Measurements from ENCODE around the gene SOS2. TPM values are rescaled to one million over a fixed set of nuclear protein-coding genes. Genes with fewer than 3 reads are reported as not detected.
A peak's percentile ranks its signal among the peaks of the same experiment; 100 is the strongest.
"Not testable (repeated sequence)": the region's sequence is repeated elsewhere in the genome, so short reads cannot be mapped to it uniquely, and the experiment has no call there.

SOS2 gene
- total RNA-seq, 2 donors from 2014 or later = 38.2 to 41.7 TPM

DNA sequence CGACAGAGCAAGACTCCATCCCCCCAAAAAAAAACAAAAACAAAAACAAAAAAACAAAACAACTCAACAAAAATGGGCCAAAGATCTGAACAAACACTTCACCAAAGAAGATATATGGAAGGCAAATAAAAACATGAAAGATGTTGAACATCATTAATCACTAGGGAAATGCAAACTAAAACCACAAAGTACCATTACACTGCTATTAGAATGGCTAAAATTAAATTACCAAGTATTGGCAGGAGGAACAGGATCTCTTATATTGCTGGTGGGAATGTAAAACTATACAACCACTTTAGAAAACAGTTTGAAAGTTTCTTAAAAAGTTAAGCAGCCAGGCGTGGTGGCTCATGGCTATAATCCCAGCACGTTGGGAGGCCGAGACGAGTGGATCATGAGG is 12.9 kb downstream of the SOS2 start:
- Mint-ChIP-seq H3K9me3 (no peaks in the 10 kb centered on the region), H3K4me3 (no peak overlapping the region), H3K27me3 (ENCODE audit: low read depth) (no peaks in the 10 kb centered on the region), H3K27ac (peak overlapping the region; percentile 60), H3K36me3 (ENCODE audit: insufficient read depth in 2 of 2) (no peaks in the 10 kb centered on the region), H3K4me1 (ENCODE audit: low read depth) (peaks cover 27% of the 10 kb centered on the region)
- DNase-seq (no peak), ATAC-seq (replicated peaks in 1 of 2) (no peak)

DNA sequence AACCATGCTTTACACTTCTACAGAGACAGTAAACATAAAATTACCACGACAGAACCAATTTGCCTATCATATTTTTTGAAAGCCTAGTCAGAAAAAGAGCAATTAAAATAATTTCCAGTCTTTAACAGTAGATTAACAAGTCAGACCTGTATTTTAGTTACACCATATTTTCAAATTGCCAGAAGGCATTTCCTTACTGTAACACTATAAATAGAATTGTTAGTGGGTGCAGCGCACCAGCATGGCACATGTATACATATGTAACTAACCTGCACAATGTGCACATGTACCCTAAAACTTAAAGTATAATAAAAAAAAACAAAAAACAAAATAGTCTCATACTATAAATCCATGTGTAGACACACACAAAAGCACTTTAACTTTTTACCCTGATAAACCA is 16.0 kb downstream of the SOS2 start:
- no peaks in the 10 kb centered on the region for H3K9me3 Mint-ChIP-seq
- H3K4me3 Mint-ChIP-seq = no peak overlapping the region
- peaks cover 15% of the 10 kb centered on the region for H3K4me1 Mint-ChIP-seq (ENCODE audit: low read depth)
- H3K36me3 Mint-ChIP-seq (ENCODE audit: insufficient read depth in 2 of 2) = no peaks in the 10 kb centered on the region
- DNase-seq (no peak), ATAC-seq (replicated peaks in 1 of 2) (no peak)
- no peaks in the 10 kb centered on the region for H3K27me3 Mint-ChIP-seq (ENCODE audit: low read depth)
- H3K27ac Mint-ChIP-seq = no peak overlapping the region

DNA sequence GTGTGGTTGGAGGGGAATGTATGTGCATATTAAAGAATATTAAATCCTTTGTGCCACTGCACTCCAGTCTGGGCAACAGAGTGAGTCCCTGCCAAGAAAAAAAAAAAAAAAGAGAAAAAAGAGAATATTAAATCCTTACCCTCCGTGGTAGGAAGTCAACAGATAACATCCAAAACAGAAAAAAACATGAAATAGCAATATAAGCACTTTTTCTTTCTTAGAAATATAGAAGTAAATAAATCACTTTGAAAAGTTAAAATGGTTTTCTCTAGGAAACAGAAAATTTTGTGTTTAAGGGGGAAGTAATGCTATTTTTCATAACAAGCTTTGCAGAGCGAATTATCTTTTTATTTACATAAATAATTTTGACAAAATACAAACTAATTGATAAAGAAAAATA is 17.6 kb downstream of the SOS2 start:
- no peaks in the 10 kb centered on the region for H3K9me3 Mint-ChIP-seq
- peaks cover 10% of the 10 kb centered on the region for H3K4me1 Mint-ChIP-seq (ENCODE audit: low read depth)
- H3K4me3 Mint-ChIP-seq = no peak overlapping the region
- ATAC-seq (replicated peaks in 1 of 2) = no peak
- no peak for DNase-seq
- H3K27me3 Mint-ChIP-seq (ENCODE audit: low read depth) = no peaks in the 10 kb centered on the region
- no peaks in the 10 kb centered on the region for H3K36me3 Mint-ChIP-seq (ENCODE audit: insufficient read depth in 2 of 2)
- no peak overlapping the region for H3K27ac Mint-ChIP-seq

DNA sequence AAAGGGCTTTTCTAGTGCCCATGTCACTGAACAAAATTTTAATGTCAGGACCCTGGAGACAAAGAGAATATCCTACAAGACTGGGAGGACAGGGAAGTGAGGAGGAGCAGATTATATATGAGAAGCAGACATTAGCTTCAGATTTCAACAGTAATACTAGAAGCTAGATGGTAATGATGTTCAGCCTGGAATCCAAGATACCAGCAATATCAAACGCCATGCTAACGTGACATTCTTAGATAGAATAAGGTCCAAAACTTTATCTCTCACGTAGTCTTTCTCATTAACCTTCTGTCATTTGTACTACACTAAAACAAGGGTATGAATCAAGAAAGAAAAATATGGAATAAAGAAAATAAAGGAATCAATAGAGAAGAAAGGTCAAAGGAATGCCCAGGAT is 18.7 kb downstream of the SOS2 start:
- Mint-ChIP-seq H3K27me3 (ENCODE audit: low read depth) (no peaks in the 10 kb centered on the region), H3K4me1 (ENCODE audit: low read depth) (peaks cover 4% of the 10 kb centered on the region), H3K9me3 (no peaks in the 10 kb centered on the region), H3K27ac (no peak overlapping the region), H3K36me3 (ENCODE audit: insufficient read depth in 2 of 2) (no peaks in the 10 kb centered on the region), H3K4me3 (no peak overlapping the region)
- ATAC-seq (replicated peaks in 1 of 2) (no peak), DNase-seq (no peak)

DNA sequence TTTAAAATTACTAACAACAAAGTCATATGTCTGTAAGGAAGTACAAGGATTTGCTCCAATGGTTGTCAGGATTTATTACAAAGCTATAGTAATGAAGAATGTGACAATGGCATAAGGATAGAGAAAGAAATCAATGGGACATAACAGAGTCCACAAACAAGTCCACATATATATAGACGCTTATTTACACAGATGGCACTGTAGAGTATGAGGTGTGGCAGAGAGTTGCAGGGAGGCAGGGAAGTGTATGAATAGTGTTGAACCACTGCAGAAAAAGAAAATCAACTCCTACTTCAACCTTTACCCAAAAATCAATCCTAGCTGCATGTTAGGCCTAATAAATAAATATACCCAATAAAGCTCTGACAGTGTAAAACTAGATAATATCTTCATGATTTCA is 21.3 kb downstream of the SOS2 start:
- H3K27me3 Mint-ChIP-seq (ENCODE audit: low read depth) = no peaks in the 10 kb centered on the region
- no peak overlapping the region for H3K27ac Mint-ChIP-seq
- no peak overlapping the region for H3K4me3 Mint-ChIP-seq
- ATAC-seq (replicated peaks in 1 of 2) (no peak), DNase-seq (no peak)
- no peaks in the 10 kb centered on the region for H3K4me1 Mint-ChIP-seq (ENCODE audit: low read depth)
- H3K36me3 Mint-ChIP-seq (ENCODE audit: insufficient read depth in 2 of 2) = no peaks in the 10 kb centered on the region
- H3K9me3 Mint-ChIP-seq = no peaks in the 10 kb centered on the region

DNA sequence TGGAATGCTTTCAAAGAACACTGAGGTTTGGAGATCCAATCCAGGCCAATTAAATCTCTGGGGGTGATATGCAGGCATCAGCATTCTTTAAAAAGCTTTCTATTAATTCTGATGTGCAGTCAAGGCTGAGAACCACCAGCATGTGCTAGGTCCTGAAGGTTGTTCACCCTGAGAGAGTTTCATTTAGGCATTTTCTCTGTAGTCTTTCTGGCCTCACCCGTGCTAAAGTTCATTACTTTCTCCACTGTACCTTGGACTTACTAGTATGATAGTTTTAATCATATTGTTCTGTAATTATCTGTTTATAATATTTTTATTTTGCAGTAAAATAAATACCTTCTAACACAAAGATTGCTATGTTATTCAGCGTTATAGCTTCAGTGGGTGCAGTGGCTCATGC is 32.9 kb downstream of the SOS2 start:
- Mint-ChIP-seq H3K4me3 (no peak overlapping the region), H3K4me1 (ENCODE audit: low read depth) (no peaks in the 10 kb centered on the region), H3K9me3 (no peaks in the 10 kb centered on the region), H3K27ac (no peak overlapping the region), H3K36me3 (ENCODE audit: insufficient read depth in 2 of 2) (peaks cover 0 to 8% of the 10 kb centered on the region in 2 donors), H3K27me3 (ENCODE audit: low read depth) (no peaks in the 10 kb centered on the region)
- ATAC-seq (replicated peaks in 1 of 2) (no peak), DNase-seq (no peak)

DNA sequence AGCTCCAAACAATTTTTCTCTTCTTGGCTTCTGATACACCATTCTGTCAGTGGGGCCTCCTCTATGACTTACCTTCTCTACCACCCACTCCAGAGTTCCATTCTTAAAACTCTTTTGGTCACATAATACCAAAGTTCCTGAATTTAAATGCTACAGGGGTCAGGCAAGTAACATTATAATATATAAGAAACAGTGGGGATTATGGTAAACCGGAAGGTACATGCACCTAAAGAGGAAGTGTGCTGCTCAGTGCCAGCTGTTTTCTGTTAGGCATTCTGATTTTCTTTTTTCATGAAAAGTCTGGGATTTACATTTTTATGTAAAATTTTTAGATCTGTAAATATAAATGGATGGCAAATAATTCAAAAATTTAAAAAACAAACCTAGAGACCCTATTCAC is 39.9 kb downstream of the SOS2 start:
- DNase-seq (no peak), ATAC-seq (replicated peaks in 1 of 2) (no peak)
- Mint-ChIP-seq H3K36me3 (ENCODE audit: insufficient read depth in 2 of 2) (peaks cover 0 to 2% of the 10 kb centered on the region in 2 donors), H3K27ac (no peak overlapping the region), H3K4me3 (no peak overlapping the region), H3K27me3 (ENCODE audit: low read depth) (no peaks in the 10 kb centered on the region), H3K9me3 (no peaks in the 10 kb centered on the region), H3K4me1 (ENCODE audit: low read depth) (no peaks in the 10 kb centered on the region)

DNA sequence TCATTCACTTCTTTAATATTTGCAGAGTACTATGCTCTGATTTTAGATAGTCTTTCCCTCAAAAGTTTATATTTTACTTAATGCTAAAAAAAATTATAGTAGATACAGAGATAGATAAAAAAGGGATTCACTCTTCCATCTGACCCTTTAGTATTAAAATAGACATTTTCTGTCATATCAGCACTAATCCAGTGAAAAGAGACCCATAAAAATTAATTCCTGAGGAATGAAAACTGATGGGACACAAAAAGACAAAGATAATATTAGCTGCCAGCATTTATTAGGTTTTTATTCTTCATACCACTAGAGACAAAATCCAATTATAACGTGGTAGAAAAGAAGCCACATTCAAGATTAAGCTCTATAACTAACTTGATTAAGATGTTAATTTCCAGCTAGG is 45.3 kb downstream of the SOS2 start:
- DNase-seq (no peak), ATAC-seq (replicated peaks in 1 of 2) (no peak)
- Mint-ChIP-seq H3K9me3 (no peaks in the 10 kb centered on the region), H3K36me3 (ENCODE audit: insufficient read depth in 2 of 2) (peaks cover 2 to 5% of the 10 kb centered on the region in 2 donors), H3K27me3 (ENCODE audit: low read depth) (no peaks in the 10 kb centered on the region), H3K4me3 (no peak overlapping the region), H3K27ac (no peak overlapping the region), H3K4me1 (ENCODE audit: low read depth) (no peaks in the 10 kb centered on the region)

DNA sequence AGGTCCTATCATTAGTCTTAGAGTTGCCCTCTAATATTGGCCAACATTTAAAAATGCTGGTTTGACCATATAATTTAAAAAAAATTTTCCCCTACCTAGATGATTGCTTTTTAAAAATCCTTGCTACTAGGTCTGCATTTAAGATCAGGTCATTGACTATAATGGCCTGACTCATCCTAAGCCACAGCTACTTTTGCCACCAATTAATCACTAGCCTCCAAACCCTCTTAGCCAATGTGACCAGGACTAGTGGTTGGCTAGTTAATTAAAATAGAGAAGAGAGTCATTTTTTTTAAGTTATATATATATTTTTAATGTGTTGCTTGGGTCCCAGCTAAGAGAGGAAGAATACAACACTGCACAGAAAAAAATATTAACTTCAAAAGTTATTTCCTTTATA is 57.5 kb downstream of the SOS2 start:
- no peaks in the 10 kb centered on the region for H3K4me1 Mint-ChIP-seq (ENCODE audit: low read depth)
- H3K36me3 Mint-ChIP-seq (ENCODE audit: insufficient read depth in 2 of 2) = peaks cover 1 to 3% of the 10 kb centered on the region in 2 donors
- no peak overlapping the region for H3K4me3 Mint-ChIP-seq
- DNase-seq = no peak
- no peak for ATAC-seq (replicated peaks in 1 of 2)
- H3K27ac Mint-ChIP-seq = no peak overlapping the region
- no peaks in the 10 kb centered on the region for H3K27me3 Mint-ChIP-seq (ENCODE audit: low read depth)
- H3K9me3 Mint-ChIP-seq = no peaks in the 10 kb centered on the region

DNA sequence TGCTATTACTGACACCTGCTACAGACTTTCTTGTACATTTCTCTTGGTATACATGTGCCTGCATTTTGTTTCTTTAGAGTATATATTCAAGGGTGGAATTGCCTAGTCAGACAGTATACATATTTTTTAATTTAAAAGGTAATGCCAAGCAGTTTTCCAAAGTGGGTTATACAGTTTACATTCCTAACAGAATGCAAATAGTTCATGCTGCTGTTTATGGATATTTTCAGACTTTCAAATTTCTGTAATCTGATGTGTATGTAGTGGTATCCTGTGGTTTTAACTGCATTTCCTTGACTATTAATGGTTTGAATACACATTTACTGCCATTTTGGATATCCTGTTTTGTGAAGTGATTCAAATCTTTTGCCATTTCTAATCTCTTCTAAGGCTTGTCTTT is 59.5 kb downstream of the SOS2 start:
- ATAC-seq (replicated peaks in 1 of 2) = no peak
- H3K9me3 Mint-ChIP-seq = no peaks in the 10 kb centered on the region
- no peak overlapping the region for H3K27ac Mint-ChIP-seq
- peaks cover 0 to 3% of the 10 kb centered on the region in 2 donors for H3K36me3 Mint-ChIP-seq (ENCODE audit: insufficient read depth in 2 of 2)
- H3K4me3 Mint-ChIP-seq = no peak overlapping the region
- H3K4me1 Mint-ChIP-seq (ENCODE audit: low read depth) = no peaks in the 10 kb centered on the region
- no peaks in the 10 kb centered on the region for H3K27me3 Mint-ChIP-seq (ENCODE audit: low read depth)
- DNase-seq = no peak

DNA sequence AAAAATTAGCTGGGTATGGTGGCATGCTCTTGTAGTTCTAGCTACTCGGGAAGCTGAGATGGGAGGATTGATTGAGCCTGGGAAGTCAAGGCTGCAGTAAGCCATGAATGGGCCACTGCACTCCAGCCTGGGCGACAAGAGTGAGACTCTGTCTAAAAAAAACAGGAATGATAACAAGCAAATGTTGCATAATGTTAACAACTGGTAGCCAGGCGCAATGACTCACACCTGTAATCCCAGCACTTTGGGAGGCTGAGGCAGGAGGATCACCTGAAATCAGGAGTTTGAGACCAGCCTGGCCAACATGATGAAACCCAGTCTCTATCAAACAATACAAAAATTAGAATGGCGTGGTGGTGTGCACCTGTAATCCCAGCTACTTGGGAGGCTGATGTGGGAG is 64.0 kb downstream of the SOS2 start:
- not testable (repeated sequence) for DNase-seq; H3K27me3 Mint-ChIP-seq (ENCODE audit: low read depth); H3K36me3 Mint-ChIP-seq (ENCODE audit: insufficient read depth in 2 of 2); H3K4me1 Mint-ChIP-seq (ENCODE audit: low read depth); H3K4me3 Mint-ChIP-seq; H3K9me3 Mint-ChIP-seq; ATAC-seq (replicated peaks in 1 of 2)
- H3K27ac Mint-ChIP-seq = peak overlapping the region; percentile 70

DNA sequence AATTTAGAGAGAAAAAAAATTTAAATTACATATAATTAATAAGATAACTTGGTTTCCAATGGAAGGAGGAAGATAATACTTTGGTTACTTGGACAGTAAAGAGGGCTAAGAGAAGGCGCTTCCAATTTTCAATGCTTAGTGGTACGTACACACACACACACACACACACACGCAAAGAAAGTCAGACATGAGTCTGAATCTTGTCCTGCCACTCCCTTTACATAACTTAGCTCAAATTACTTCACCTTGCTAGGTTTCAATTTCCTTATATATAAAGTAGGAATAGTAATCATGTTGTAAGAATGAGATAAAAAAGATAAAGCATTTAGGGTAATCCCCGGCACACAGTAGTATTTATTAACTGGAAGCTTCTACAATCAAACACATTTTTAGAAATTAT is 75.3 kb downstream of the SOS2 start:
- Mint-ChIP-seq H3K4me1 (ENCODE audit: low read depth) (no peaks in the 10 kb centered on the region), H3K36me3 (ENCODE audit: insufficient read depth in 2 of 2) (peaks cover 0 to 10% of the 10 kb centered on the region in 2 donors), H3K27me3 (ENCODE audit: low read depth) (no peaks in the 10 kb centered on the region), H3K27ac (peak overlapping the region; percentile 65), H3K4me3 (no peak overlapping the region), H3K9me3 (no peaks in the 10 kb centered on the region)
- ATAC-seq (replicated peaks in 1 of 2) (no peak), DNase-seq (no peak)

DNA sequence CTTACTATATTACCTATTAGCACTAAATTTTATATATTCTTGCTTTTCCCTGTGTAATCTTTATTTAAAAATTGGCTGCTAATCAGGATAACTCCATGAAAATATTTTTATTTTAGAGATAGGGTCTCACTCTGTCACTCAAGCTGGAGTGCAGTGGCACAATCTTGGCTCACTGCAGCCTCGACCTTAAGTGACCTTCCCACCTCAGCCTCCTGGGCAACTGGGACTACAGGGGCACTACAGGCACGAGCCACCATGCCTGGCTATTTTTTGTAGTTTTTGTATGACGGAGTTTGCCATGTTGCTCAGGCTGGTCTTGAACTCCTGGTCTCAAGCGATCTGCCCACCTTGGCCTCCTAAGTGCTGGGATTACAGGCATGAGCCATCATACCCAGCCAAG is 82.6 kb downstream of the SOS2 start:
- no peak for DNase-seq
- no peaks in the 10 kb centered on the region for H3K4me1 Mint-ChIP-seq (ENCODE audit: low read depth)
- no peak overlapping the region for H3K4me3 Mint-ChIP-seq
- H3K27me3 Mint-ChIP-seq (ENCODE audit: low read depth) = no peaks in the 10 kb centered on the region
- H3K36me3 Mint-ChIP-seq (ENCODE audit: insufficient read depth in 2 of 2) = peaks cover 3 to 7% of the 10 kb centered on the region in 2 donors
- no peaks in the 10 kb centered on the region for H3K9me3 Mint-ChIP-seq
- no peak overlapping the region for H3K27ac Mint-ChIP-seq
- no peak for ATAC-seq (replicated peaks in 1 of 2)

DNA sequence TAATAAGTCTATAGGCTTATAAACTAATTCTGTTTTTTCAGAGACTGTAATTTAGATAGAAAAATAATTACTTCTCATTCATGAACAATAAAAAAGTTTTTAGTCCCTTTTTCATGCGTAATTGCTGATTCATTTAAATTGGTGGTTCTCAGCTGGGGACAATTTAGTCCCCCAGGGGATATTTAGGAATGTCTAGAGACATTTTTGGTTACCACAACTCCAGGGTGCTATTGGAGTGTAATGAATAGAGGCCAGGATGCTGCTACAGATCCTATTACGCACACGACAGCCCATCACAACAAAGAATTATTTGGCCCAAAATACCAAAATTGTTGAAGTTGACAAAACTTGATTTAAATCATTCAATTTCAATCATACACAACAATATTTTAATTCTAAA is 92.2 kb downstream of the SOS2 start:
- no peak for ATAC-seq (replicated peaks in 1 of 2)
- Mint-ChIP-seq H3K4me3 (no peak overlapping the region), H3K27me3 (ENCODE audit: low read depth) (no peaks in the 10 kb centered on the region), H3K4me1 (ENCODE audit: low read depth) (no peaks in the 10 kb centered on the region), H3K36me3 (ENCODE audit: insufficient read depth in 2 of 2) (peaks cover 0 to 5% of the 10 kb centered on the region in 2 donors), H3K27ac (no peak overlapping the region), H3K9me3 (no peaks in the 10 kb centered on the region)
- no peak for DNase-seq
